ENCODE data around the gene GRK7.
"Not testable (repeated sequence)": the region's sequence is repeated elsewhere in the genome, so short reads cannot be mapped to it uniquely, and the experiment has no call there.

The GRK7 gene

GRCh38 chr3:141796889-141797781 lies 33.9 kb downstream of the GRK7 start:
- DNase-seq = no peak

GRCh38 chr3:141797819-141798447 lies 34.7 kb downstream of the GRK7 start:
- no peak for DNase-seq

- no peak for DNase-seq
These were observed 35.2 kb downstream of the GRK7 start for GRCh38 chr3:141798448-141798845.

GRCh38 chr3:141802316-141803077 lies 39.3 kb downstream of the GRK7 start:
- DNase-seq = no peak

GRCh38 chr3:141803538-141803937 lies 40.3 kb downstream of the GRK7 start:
- not testable (repeated sequence) for DNase-seq

- DNase-seq = no peak
These were observed 41.2 kb downstream of the GRK7 start for GRCh38 chr3:141804447-141804777.

- DNase-seq = no peak
These were observed 41.8 kb downstream of the GRK7 start for GRCh38 chr3:141804778-141805639.

GRCh38 chr3:141807277-141808033 lies 44.2 kb downstream of the GRK7 start:
- DNase-seq = no peak

GRCh38 chr3:141808586-141808985 lies 45.4 kb downstream of the GRK7 start:
- no peak for DNase-seq

GRCh38 chr3:141810161-141810560 lies 47.0 kb downstream of the GRK7 start:
- no peak for DNase-seq

GRCh38 chr3:141811348-141811747 lies 48.1 kb downstream of the GRK7 start:
- no peak for DNase-seq

GRCh38 chr3:141812084-141812483 lies 48.9 kb downstream of the GRK7 start:
- DNase-seq = no peak

GRCh38 chr3:141812586-141812985 lies 49.4 kb downstream of the GRK7 start:
- DNase-seq = no peak
